Peyer's patch (tissue), 4 donors: ENCODE measurements around the gene OR51B2. TPM values are rescaled to one million over a fixed set of nuclear protein-coding genes. Genes with fewer than 3 reads are reported as not detected.
"Not testable (repeated sequence)": the region's sequence is repeated elsewhere in the genome, so short reads cannot be mapped to it uniquely, and the experiment has no call there.

Experiments used
- DNase-seq, 3 donors: peaks; one replicate each; pipeline ENCODE4 v3.0.0-alpha.2; 2017 to 2019
- H3K27ac ChIP-seq, 4 donors: fragments of 200-600 bp; sonication (generic); one replicate each; pipeline ENCODE4 v1.5.1; 2016 to 2019
- H3K27me3 ChIP-seq, 2 donors: fragments of 200-600 bp; sonication (generic); one replicate each; pipeline ENCODE4 v1.5.1; 2019
- H3K36me3 ChIP-seq, 3 donors: fragments of 200-600 bp; sonication (generic); one replicate each; pipeline ENCODE4 v1.5.1; 2016 to 2019
- H3K4me1 ChIP-seq, 4 donors: fragments of 200-600 bp; sonication (generic); one replicate each; pipeline ENCODE4 v1.5.1; 2016 to 2019
- H3K4me3 ChIP-seq, 4 donors: fragments of 200-600 bp; sonication (generic); 1 replicate in 3 of 4; 2 replicates in 1 of 4; pipeline ENCODE4 v1.5.1; 2016 to 2019; ENCODE audit warnings: mild to moderate bottlenecking in 1 of 4
- H3K9me3 ChIP-seq, 4 donors: fragments of 200-600 bp; sonication (generic); one replicate each; pipeline ENCODE4 v1.5.1; 2016 to 2019; ENCODE audit warnings: mild to moderate bottlenecking in 1 of 4
- CTCF ChIP-seq, 6 experiments: fragments of 450-650 bp in 4 of 6; fragments of 200-600 bp in 2 of 6; sonication (generic) in 1 of 6; IDR thresholded peaks; one replicate each; pipeline ENCODE4 v1.5.1; 2017 to 2019; ENCODE audit warnings: antibody characterized with exemption in 6 of 6, mild to moderate bottlenecking in 3 of 6, moderate library complexity in 1 of 6
- POLR2A ChIP-seq, 2 donors: fragments of 450-650 bp; IDR thresholded peaks; one replicate each; pipeline ENCODE4 v1.5.1; 2017; ENCODE audit warnings: antibody characterized with exemption in 2 of 2, mild to moderate bottlenecking in 2 of 2, moderate library complexity in 2 of 2
- total RNA-seq, 4 donors: library from RNA; depleted of rRNA; stranded (reverse); fragments of >200 nt; gene quantifications; one replicate each; pipeline ENCODE4 v1.1.0, GENCODE V29; 2016

OR51B2 gene
- total RNA-seq, 4 donors from 2014 or later = not detected

GRCh38 chr11:5364214-5364613 lies 40.1 kb upstream of the OR51B2 start:
- DNase-seq = no peak
- Histone ChIP-seq H3K9me3 (no peaks in the 10 kb centered on the region), H3K4me3 (no peak overlapping the region), H3K27me3 (no peaks in the 10 kb centered on the region), H3K4me1 (no peaks in the 10 kb centered on the region), H3K27ac (no peak overlapping the region), H3K36me3 (no peaks in the 10 kb centered on the region)
- TF ChIP-seq POLR2A (IDR thresholded peaks at IDR 0.05) = no peak
- TF ChIP-seq CTCF (IDR thresholded peaks at IDR 0.05) = no peak

- H3K9me3 ChIP-seq = no peaks in the 10 kb centered on the region
- no peak overlapping the region for H3K27ac ChIP-seq
- DNase-seq = no peak
- no peak for TF ChIP-seq CTCF (IDR thresholded peaks at IDR 0.05)
- TF ChIP-seq POLR2A (IDR thresholded peaks at IDR 0.05) = no peak
- no peak overlapping the region for H3K4me3 ChIP-seq
- H3K27me3 ChIP-seq = no peaks in the 10 kb centered on the region
- no peaks in the 10 kb centered on the region for H3K36me3 ChIP-seq
- H3K4me1 ChIP-seq = no peaks in the 10 kb centered on the region
Measured at GRCh38 chr11:5363679-5364078, 39.6 kb upstream of the OR51B2 start.

GRCh38 chr11:5362017-5362625 lies 38.0 kb upstream of the OR51B2 start:
- no peak for TF ChIP-seq CTCF (IDR thresholded peaks at IDR 0.05)
- no peak for TF ChIP-seq POLR2A (IDR thresholded peaks at IDR 0.05)
- no peak overlapping the region for H3K27ac ChIP-seq
- no peak overlapping the region for H3K4me3 ChIP-seq
- no peaks in the 10 kb centered on the region for H3K9me3 ChIP-seq
- no peaks in the 10 kb centered on the region for H3K27me3 ChIP-seq
- no peaks in the 10 kb centered on the region for H3K4me1 ChIP-seq
- no peaks in the 10 kb centered on the region for H3K36me3 ChIP-seq
- no peak for DNase-seq

- DNase-seq, H3K4me1 ChIP-seq, H3K9me3 ChIP-seq, H3K36me3 ChIP-seq, H3K4me3 ChIP-seq, H3K27me3 ChIP-seq, H3K27ac ChIP-seq: not testable (repeated sequence)
Measured at GRCh38 chr11:5356031-5356430, 31.9 kb upstream of the OR51B2 start.

GRCh38 chr11:5351208-5351607 lies 27.1 kb upstream of the OR51B2 start, which contains the start of gene OR51B6:
TSS of gene OR51B6 (plus strand) at chr11:5351508. CDS start at chr11:5351508, 0 bp downstream.
- Histone ChIP-seq H3K36me3 (no peaks in the 10 kb centered on the region), H3K27me3 (no peaks in the 10 kb centered on the region), H3K27ac (no peak within 1 kb of the TSS), H3K4me3 (no peak within 1 kb of the TSS), H3K9me3 (no peaks in the 10 kb centered on the region), H3K4me1 (no peaks in the 10 kb centered on the region)
- TF ChIP-seq POLR2A (IDR thresholded peaks at IDR 0.05) (no peak), CTCF (IDR thresholded peaks at IDR 0.05) (no peak)
- DNase-seq = no peak

GRCh38 chr11:5349550-5349949 lies 25.5 kb upstream of the OR51B2 start:
- Histone ChIP-seq H3K36me3 (no peaks in the 10 kb centered on the region), H3K4me3 (no peak overlapping the region), H3K27ac (no peak overlapping the region), H3K4me1 (no peaks in the 10 kb centered on the region), H3K27me3 (no peaks in the 10 kb centered on the region), H3K9me3 (no peaks in the 10 kb centered on the region)
- DNase-seq = no peak
- TF ChIP-seq POLR2A (IDR thresholded peaks at IDR 0.05) = no peak
- TF ChIP-seq CTCF (IDR thresholded peaks at IDR 0.05) = no peak
